ENCODE measurements around the gene SLC35G3.
"Not testable (repeated sequence)": the region's sequence is repeated elsewhere in the genome, so short reads cannot be mapped to it uniquely, and the experiment has no call there.

SLC35G3 gene

DNA sequence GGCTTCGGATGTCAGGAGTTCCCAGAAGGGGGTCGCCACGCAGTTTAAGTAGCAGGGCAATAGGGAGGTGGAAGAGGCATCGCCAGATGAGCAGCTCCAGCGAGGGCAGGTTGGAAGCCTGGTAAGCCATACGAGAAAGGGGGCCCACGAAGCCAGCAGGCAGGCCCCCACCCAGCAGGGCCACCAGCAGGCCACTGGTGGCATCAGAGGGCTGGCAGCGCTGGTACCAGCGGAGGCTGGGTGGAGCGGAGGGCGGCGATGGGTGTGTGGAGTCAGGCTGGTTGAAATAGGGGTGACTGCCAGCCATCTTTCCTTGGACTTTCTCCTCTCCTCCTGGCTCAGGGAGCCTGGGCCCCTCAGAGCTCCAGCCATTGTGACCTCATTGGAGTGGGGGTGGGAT lies at the start of gene SLC35G3:
Gene SLC35G3 (minus strand): TSS at position 393 of the 400 bp plus-strand sequence. CDS start 86 bp downstream, at position 307.
- DNase-seq, result not testable (repeated sequence)

DNA sequence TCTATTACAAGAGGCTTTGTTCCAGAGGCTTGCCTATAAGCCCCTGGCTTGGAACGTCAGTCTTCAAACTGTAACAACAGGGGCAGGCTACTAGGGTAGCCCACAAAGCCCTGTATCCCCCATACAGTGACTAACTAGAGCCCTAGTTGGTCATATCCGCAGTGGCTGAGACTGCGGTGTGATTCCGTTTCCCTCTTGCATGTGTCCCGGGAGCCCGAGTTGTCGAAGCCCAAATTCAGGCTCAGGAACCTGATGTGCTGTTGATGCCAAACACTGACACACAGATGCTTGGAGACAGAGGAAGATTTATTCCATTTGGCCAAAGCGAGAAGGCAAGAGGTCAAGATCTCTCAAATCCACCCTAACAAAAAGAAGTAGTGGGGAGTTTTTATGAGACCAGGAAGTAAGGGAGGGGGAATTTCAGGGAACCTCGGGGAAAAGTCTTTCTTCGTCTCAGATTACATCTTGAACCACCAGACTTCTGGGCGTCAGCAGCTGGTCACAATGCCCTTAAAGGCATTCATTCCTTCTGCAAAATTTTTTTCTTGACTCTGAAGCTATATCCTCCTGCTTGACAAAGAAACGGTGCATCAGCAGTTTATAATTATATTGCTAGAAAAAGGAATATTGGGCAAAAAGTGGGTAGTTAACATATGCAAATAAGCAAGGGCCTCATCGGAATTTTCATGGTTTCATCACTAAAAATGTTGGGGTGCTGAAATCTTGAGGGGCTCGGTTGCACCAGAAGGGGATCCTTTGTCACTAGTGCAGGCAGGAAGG lies 49.6 kb upstream of the SLC35G3 start:
- DNase-seq, result no peak

DNA sequence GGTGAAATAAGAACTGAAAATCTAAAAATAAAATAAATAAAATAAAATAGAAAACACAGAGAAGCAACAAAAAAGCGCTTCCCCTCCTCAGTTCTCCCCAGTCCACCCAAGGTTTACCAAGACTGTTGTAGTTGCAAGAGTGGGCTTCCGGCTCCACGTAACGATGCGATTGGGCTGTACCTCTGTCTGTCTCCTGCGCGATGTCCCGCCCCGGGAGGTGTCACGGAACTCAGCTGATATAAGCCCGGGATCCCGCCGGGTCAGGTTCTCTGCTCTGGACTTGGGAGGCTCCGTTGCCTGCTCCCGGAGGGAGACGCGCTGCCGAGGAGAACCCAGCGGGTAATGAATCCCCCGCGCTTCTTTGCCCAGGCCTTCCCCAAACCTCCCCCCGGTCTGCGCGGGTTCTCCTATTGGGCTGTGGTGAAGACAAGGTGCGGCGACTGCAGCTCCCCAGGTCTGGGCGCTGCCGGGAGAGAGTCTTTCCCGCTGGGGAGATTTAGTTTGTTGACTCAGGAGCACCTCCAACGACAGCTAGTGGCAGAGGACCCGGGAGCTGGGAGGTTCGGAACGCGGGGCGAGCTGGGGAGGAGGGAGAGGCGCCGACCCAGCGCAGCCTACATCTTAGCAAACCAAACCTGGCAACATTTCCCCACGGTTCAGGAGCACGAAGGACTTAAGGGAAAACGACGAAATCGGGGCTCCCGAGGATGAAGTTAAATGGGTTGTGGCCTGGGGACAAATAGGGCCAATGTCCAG lies 48.8 kb upstream of the SLC35G3 start, which contains the start of gene SLFN5:
Gene SLFN5 (plus strand): TSS at position 268 of the 756 bp plus-strand sequence. CDS start 15,619 bp downstream, outside the sequence.
- peak; percentile 19 to 43 for DNase-seq

GRCh38 chr17:35242158-35242804 lies 48.1 kb upstream of the SLC35G3 start:
- DNase-seq, result peak; percentile 21 to 46

GRCh38 chr17:35241520-35241919 lies 47.3 kb upstream of the SLC35G3 start:
- DNase-seq, result no peak

DNA sequence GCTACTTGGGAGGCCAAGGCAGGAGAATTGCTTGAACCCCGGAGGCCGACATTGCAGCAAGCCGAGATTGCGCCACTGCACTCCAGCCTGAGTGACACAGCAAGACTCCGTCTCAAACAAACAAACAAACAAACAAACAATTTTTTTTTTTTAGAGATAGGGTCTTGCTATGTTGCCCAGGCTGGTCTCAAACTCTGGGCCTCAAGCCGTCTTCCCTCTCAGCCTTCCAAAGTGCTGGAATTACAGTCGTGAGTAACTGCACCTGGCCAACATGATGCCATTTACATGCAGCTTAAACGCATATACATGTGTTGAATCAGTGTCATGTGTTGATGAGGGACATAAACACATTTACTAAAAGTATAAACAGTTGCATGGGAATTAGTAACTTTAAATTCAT lies 46.7 kb upstream of the SLC35G3 start:
- DNase-seq, result no peak

DNA sequence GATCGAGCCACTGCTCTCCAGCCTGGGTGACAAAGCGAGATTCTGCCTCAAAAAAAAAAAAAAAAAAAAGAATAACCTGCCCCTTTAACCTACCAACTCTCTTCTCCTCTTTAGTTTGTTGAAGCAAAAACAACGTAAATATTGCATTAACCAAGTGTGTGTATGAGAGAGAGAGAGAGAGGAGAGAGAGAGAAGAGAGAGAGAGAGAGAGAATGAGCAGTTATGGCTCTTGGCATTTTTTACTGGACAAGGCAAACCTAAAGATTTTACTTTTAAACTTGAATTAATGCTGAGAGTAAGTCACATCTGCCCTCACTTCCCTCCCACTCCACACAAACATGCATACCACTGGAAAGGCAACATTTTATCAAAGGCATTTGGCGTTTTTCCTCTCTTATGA lies 45.6 kb upstream of the SLC35G3 start:
- no peak for DNase-seq

- DNase-seq, result no peak
Observed at GRCh38 chr17:35238821-35239220, 44.6 kb upstream of the SLC35G3 start.

DNA sequence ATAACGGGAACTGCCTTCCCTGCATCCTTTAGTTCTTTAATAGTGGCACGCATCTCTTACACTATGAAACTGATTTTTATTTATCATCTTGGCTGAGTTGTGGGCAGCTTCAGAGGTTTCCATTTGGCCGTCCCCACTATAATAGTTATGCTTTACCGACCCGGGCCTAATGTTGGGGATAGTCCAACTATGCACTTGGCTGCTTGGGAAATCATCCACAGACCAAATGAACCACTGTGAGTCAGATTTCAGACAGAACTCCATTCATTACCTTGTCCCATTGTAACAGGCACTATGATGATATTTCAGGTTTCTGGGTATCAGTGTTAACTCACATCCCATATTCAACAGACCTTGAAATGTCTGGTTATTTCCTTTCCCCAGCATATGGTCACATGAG lies 42.6 kb upstream of the SLC35G3 start:
- no peak for DNase-seq

DNA sequence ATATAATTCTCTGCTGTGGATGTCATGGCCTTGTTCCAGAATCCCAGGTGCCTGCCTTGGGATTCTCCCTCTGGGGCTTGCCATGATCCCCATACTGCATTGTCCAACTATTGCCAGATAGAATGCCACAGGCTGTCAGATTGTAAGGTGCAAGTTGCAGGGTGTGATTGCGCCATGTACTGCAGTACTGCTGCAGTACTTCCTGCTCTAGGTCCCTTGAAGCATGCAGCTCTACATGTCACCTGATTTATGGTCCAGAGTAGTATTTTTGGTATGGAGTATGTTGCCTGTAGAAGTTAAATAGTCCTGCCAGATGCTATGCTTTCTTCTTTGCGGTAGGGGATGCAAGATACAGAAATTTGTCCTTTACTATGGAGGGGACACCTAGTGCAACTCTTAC lies 41.7 kb upstream of the SLC35G3 start:
- DNase-seq, result no peak

DNA sequence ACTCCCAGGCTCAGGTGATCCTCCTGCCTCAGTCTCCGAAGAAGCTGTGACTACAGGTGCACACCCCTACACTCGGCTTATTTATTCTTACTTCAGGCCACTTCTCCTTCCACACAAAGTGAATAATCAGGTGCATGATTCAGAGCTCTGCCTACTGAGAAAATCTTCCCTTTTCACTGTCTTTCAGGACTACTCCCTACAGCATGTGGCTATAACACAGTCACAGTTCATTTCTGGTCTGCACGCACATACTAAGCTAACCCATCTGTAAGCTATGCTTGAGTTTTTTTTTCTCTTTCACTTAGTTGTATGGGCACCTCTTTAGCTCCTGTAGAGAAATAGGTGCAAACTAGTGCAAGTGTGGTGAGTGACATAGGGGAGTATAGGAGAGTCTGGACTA lies 41.1 kb upstream of the SLC35G3 start:
- DNase-seq, result no peak

GRCh38 chr17:35234315-35234714 lies 40.1 kb upstream of the SLC35G3 start:
- not testable (repeated sequence) for DNase-seq

- DNase-seq, result no peak
Observed at GRCh38 chr17:35229638-35230037, 35.4 kb upstream of the SLC35G3 start.

DNA sequence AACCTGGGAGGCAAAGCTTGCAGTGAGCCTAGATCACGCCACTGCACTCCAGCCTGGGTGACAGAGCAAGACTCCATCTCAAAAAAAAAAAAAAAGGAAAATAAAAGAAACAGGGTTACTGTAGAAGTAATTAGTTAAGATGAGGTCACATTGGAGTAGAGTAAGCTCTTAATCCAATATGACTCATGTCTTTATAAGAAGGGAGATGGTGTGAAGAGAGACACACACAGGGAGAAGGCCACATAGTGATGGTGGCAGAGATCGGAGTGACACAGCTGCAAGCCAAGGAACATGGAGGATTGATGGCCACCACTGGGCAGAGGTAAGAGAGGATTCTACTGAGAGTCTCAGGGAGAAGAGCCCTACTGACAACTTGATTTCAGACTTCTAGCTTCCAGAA lies 33.4 kb upstream of the SLC35G3 start:
- DNase-seq, result no peak

- DNase-seq, result no peak
Observed at GRCh38 chr17:35224436-35224835, 30.2 kb upstream of the SLC35G3 start.

DNA sequence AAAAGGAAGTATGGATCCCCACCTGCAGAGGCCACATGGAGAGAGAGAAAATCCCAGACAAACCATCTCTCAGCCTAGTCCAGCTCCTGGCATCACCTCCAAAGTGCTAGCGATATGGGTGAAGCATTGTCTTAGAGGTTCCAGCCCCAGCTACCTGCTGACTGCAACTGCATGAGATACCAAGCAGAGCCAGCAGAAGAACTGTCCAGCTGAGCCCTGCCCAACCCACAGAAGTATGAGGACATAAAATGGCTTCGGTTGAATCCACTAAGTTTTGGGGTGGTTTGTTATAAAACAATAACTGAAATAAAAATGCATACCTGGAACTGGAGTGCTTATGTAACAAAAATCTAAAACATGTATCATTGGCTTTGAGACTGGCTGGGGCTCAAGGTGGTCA lies 28.3 kb upstream of the SLC35G3 start:
- no peak for DNase-seq

- DNase-seq, result no peak
Observed at GRCh38 chr17:35218915-35219314, 24.7 kb upstream of the SLC35G3 start.

- DNase-seq, result no peak
Observed at GRCh38 chr17:35217107-35217506, 22.9 kb upstream of the SLC35G3 start.

DNA sequence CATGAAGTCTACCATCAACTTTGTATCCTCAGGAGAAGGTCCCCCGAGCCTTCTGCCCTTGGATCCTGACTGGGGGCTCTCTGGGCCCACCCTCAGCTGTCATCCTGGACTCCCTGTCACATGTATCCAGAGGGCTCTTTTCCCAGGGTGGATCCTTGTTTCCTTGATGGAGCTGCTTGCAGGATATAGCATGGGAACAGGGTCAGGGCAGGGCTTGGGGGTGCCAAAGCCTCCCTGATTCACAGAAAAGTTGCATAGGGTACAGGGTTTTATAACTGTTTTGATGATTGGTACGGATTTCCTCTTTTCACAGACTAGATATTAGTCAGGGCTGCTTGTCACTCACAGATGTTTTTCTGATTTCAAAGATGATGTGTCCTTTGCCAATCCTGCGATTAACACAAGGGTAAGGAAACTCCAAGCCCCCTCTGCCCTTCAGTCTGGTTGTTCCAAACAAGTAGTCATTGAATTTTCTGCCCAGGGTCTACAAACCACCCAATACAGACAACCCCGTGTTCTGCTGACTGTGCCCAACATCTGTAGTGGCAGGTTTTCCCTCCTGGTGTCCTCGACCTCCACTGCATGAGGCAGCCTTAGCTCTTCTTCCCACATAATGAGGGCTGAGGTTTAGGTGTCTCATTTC lies 20.6 kb upstream of the SLC35G3 start:
- DNase-seq, result no peak

- no peak for DNase-seq
Observed at GRCh38 chr17:35214192-35214591, 20.0 kb upstream of the SLC35G3 start.

DNA sequence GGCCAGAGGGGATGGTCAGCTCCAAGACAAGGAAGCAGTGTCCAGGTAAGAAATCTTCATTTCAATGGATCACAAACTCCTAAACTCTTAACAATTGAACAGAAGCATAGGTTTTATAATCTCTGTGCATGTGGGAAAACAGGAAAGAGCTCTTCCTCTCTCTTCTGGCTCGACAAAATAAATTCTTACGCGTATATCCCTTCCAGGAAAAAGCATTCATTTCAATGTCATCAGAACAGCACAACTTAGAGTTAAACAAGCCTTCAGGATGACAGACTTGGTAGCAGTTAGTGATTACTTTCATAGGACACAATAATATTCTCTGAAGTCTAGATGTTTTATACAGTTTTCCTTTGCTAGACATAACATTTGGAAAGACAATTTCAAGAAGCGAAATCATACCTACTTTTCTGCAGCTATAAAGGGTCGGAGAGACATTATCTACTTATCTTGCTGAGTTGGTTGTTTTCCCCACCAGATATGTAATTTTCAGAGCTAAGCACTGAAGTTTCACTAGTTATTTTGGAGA lies 19.3 kb upstream of the SLC35G3 start:
- DNase-seq, result no peak

- DNase-seq, result no peak
Observed at GRCh38 chr17:35212668-35213067, 18.5 kb upstream of the SLC35G3 start.

- DNase-seq, result no peak
Observed at GRCh38 chr17:35210741-35211140, 16.5 kb upstream of the SLC35G3 start.

Measured in NCI-H1930 (cell line).